Thyroid gland (tissue), 4 donors: Measurements from ENCODE around the gene PCBP3.

Source experiments
- CTCF ChIP-seq, 6 experiments: fragments of 200-600 bp in 3 of 6; fragments of 450-650 bp in 3 of 6; sonication (generic) in 3 of 6; IDR thresholded peaks; one replicate each; pipeline ENCODE4 v1.5.1; 2016 to 2019; ENCODE audit warnings: antibody characterized with exemption in 6 of 6, mild to moderate bottlenecking in 2 of 6, inconsistent platforms in 1 of 6, moderate library complexity in 1 of 6
- POLR2A ChIP-seq, 2 donors: fragments of 450-650 bp; IDR thresholded peaks; one replicate each; pipeline ENCODE4 v1.6.1; 2017; ENCODE audit warnings: antibody characterized with exemption in 2 of 2, mild to moderate bottlenecking in 2 of 2, moderate library complexity in 1 of 2

GRCh38 chr21:45706299-45706698, 62.8 kb downstream of the PCBP3 start:
- TF ChIP-seq POLR2A (IDR thresholded peaks at IDR 0.05), result no peak
- no peak for TF ChIP-seq CTCF (IDR thresholded peaks at IDR 0.05)
